ENCODE data around the gene NRXN3.

DNA sequence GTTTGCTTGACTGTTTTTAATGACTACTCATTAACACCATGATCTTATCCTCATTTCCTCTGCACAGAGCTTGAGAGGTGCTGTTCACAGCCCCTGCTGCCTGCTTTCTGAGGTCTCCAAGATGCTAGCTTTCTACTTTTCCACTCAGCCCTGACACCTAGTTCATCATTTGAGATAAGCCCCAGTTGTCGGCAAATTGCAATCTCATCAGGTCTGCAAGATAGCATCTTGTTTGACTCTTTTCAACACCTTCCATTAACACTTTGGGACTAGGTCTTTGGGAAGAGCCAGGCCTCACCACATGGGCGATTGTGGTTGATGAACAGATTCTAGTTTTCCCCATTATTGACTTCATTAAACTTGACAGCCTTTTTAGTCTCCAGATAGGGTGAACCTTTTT, 1136.4 kb downstream of the NRXN3 start:
- TF ChIP-seq, protein P1, sequence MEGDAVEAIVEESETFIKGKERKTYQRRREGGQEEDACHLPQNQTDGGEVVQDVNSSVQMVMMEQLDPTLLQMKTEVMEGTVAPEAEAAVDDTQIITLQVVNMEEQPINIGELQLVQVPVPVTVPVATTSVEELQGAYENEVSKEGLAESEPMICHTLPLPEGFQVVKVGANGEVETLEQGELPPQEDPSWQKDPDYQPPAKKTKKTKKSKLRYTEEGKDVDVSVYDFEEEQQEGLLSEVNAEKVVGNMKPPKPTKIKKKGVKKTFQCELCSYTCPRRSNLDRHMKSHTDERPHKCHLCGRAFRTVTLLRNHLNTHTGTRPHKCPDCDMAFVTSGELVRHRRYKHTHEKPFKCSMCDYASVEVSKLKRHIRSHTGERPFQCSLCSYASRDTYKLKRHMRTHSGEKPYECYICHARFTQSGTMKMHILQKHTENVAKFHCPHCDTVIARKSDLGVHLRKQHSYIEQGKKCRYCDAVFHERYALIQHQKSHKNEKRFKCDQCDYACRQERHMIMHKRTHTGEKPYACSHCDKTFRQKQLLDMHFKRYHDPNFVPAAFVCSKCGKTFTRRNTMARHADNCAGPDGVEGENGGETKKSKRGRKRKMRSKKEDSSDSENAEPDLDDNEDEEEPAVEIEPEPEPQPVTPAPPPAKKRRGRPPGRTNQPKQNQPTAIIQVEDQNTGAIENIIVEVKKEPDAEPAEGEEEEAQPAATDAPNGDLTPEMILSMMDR (conservative IDR thresholded peaks at IDR 0.05; ENCODE audit: low read depth, low read length), result no peak
- TF ChIP-seq RFX5 (IDR thresholded peaks at IDR 0.05; ENCODE audit: low read depth, low read length), result no peak
- TF ChIP-seq RAD21 (IDR thresholded peaks at IDR 0.05; ENCODE audit: low read length), result no peak
- no peak for TF ChIP-seq FOS (IDR thresholded peaks at IDR 0.05; ENCODE audit: low read depth, low read length)
- no peak for TF ChIP-seq MAFK (IDR thresholded peaks at IDR 0.05; ENCODE audit: low read depth, low read length)
- TF ChIP-seq POLR2A (IDR thresholded peaks at IDR 0.05; ENCODE audit: low read depth, low read length), result no peak
- TF ChIP-seq, protein P2, sequence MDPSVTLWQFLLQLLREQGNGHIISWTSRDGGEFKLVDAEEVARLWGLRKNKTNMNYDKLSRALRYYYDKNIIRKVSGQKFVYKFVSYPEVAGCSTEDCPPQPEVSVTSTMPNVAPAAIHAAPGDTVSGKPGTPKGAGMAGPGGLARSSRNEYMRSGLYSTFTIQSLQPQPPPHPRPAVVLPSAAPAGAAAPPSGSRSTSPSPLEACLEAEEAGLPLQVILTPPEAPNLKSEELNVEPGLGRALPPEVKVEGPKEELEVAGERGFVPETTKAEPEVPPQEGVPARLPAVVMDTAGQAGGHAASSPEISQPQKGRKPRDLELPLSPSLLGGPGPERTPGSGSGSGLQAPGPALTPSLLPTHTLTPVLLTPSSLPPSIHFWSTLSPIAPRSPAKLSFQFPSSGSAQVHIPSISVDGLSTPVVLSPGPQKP (IDR thresholded peaks at IDR 0.05; ENCODE audit: borderline replicate concordance, low read depth, low read length), result no peak
- no peak for TF ChIP-seq BHLHE40 (IDR thresholded peaks at IDR 0.05; ENCODE audit: low read depth, low read length)
- TF ChIP-seq, protein P3, sequence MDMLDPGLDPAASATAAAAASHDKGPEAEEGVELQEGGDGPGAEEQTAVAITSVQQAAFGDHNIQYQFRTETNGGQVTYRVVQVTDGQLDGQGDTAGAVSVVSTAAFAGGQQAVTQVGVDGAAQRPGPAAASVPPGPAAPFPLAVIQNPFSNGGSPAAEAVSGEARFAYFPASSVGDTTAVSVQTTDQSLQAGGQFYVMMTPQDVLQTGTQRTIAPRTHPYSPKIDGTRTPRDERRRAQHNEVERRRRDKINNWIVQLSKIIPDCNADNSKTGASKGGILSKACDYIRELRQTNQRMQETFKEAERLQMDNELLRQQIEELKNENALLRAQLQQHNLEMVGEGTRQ (IDR thresholded peaks at IDR 0.05; ENCODE audit: low read depth, low read length), result no peak
- TF ChIP-seq NFE2L2 (IDR thresholded peaks at IDR 0.05; ENCODE audit: low read depth, low read length), result no peak
- no peak for TF ChIP-seq CHD1 (IDR thresholded peaks at IDR 0.05; ENCODE audit: low read depth, low read length)
- TF ChIP-seq CEBPB (IDR thresholded peaks at IDR 0.05; ENCODE audit: low read depth, low read length), result no peak
- no peak for TF ChIP-seq SMC3 (IDR thresholded peaks at IDR 0.05; ENCODE audit: low read depth, low read length)

Data from IMR-90 (cell line).